ENCODE measurements around the gene FRMD6. TPM values are rescaled to one million over a fixed set of nuclear protein-coding genes. Genes with fewer than 3 reads are reported as not detected.

Gene FRMD6
- total and polyA plus RNA-seq, 2 experiments from 2014 or later = 5.4 to 18.7 TPM

- TF ChIP-seq ZNF462 (CRISPR knock-in tag; IDR thresholded peaks at IDR 0.05) (0 out of 2 replicates have a peak, but pooled peaks have one; percentile 66), POLR2AphosphoS5 (IDR thresholded peaks at IDR 0.05; ENCODE audit: low read depth) (no peak), ZNF114 (CRISPR knock-in tag; IDR thresholded peaks at IDR 0.05) (peak; percentile 78; the same call in 1 of the 2 replicates), NANOG (IDR thresholded peaks at IDR 0.05; ENCODE audit: borderline replicate concordance) (no peak), EZH2 (IDR thresholded peaks at IDR 0.05; ENCODE audit: low read depth, unreplicated experiment) (no peak)
These were observed 124.6 kb downstream of the FRMD6 start (continued) for GRCh38 chr14:51776102-51776894.

- Histone ChIP-seq H3K4me1 (ENCODE audit: insufficient read depth) (no peaks in the 10 kb centered on the region; the same call in 1 of the 2 replicates), H3K36me3 (ENCODE audit: insufficient read depth) (no peaks in the 10 kb centered on the region), H3K79me2 (replicated peaks; ENCODE audit: insufficient read depth) (no peaks in the 10 kb centered on the region), H4K20me1 (replicated peaks; ENCODE audit: insufficient read depth) (no peaks in the 10 kb centered on the region), H2AFZ (peak overlapping the region; percentile 90), H3K27ac (ENCODE audit: low read depth) (no peak overlapping the region), H3F3A (replicated peaks; ENCODE audit: low read depth) (no peaks in the 10 kb centered on the region), H3K27me3 (ENCODE audit: insufficient read depth) (no peaks in the 10 kb centered on the region), H3K4me3 (peak overlapping the region; percentile 20; the same call in 1 of the 2 replicates), H3K4me2 (peak overlapping the region; percentile 42; the same call in 1 of the 2 replicates), H3K9me2 (ENCODE audit: insufficient read depth) (no peaks in the 10 kb centered on the region)
- Mint-ChIP-seq H3K9me3 (peaks cover 2% of the 10 kb centered on the region; the same call in 1 of the 3 replicates), H3K27ac (no peak overlapping the region), H3K27me3 (ENCODE audit: insufficient read depth, low read depth, poor library complexity) (peaks cover 3% of the 10 kb centered on the region), H3K4me1 (peaks cover 3% of the 10 kb centered on the region; the same call in 2 of the 3 replicates), H3K4me3 (no peak overlapping the region), H3K36me3 (ENCODE audit: low read depth) (no peaks in the 10 kb centered on the region)
- ATAC-seq (peak; percentile 69), DNase-seq (ENCODE audit: low spot score) (peak; percentile 89)
- TF ChIP-seq CREB1 (CRISPR knock-in tag; IDR thresholded peaks at IDR 0.05; ENCODE audit: low read depth) (no peak), NANOG (IDR thresholded peaks at IDR 0.05; ENCODE audit: borderline replicate concordance) (no peak), CTCF (conservative IDR thresholded peaks at IDR 0.05; ENCODE audit: low read depth in 2 of 2) (peak; percentile 79 to 86), ETS1 (IDR thresholded peaks at IDR 0.05) (no peak), EZH2phosphoT487 (IDR thresholded peaks at IDR 0.05; ENCODE audit: unreplicated experiment) (no peak), JUNB (IDR thresholded peaks at IDR 0.05; ENCODE audit: unreplicated experiment) (no peak), ZNF114 (CRISPR knock-in tag; IDR thresholded peaks at IDR 0.05) (no peak)
These were observed 128.4 kb downstream of the FRMD6 start for GRCh38 chr14:51780006-51780692.
